Right lung (tissue), 5 donors: ENCODE measurements around the gene EHBP1L1. TPM values are rescaled to one million over a fixed set of nuclear protein-coding genes. Genes with fewer than 3 reads are reported as not detected.
A peak's percentile ranks its signal among the peaks of the same experiment; 100 is the strongest.
"Not testable (repeated sequence)": the region's sequence is repeated elsewhere in the genome, so short reads cannot be mapped to it uniquely, and the experiment has no call there.

ENCODE experiments used
- DNase-seq, 2 donors: peaks; one replicate each; pipeline ENCODE4 v3.0.0-alpha.2; 2013
- polyA plus RNA-seq, 5 donors: library from polyadenylated mRNA; unstranded; fragments of 120-200 nt; gene quantifications; one replicate each; pipeline versions ENCODE4 v1.2.1 to v1.2.3, GENCODE V29; 2013; ENCODE audit warnings: inconsistent platforms in 1 of 5, low replicate concordance in 1 of 5; ENCODE audit not compliant: insufficient read length in 5 of 5, insufficient read depth in 1 of 5

EHBP1L1 gene
- polyA plus RNA-seq, 5 donors: 25.0 to 47.6 (median 36.5) TPM

GRCh38 chr11:65630215-65630614 is 54.4 kb downstream of the EHBP1L1 start:
- no peak for DNase-seq

GRCh38 chr11:65633390-65634108 is 57.7 kb downstream of the EHBP1L1 start:
- no peak for DNase-seq

GRCh38 chr11:65634109-65634436 is 58.2 kb downstream of the EHBP1L1 start:
- no peak for DNase-seq

GRCh38 chr11:65634440-65634839 is 58.6 kb downstream of the EHBP1L1 start:
- DNase-seq: no peak

GRCh38 chr11:65634905-65635731 is 59.3 kb downstream of the EHBP1L1 start:
- DNase-seq: no peak

GRCh38 chr11:65636108-65637031 is 60.5 kb downstream of the EHBP1L1 start:
- no peak for DNase-seq

GRCh38 chr11:65637032-65637557 is 61.2 kb downstream of the EHBP1L1 start:
- DNase-seq: no peak

GRCh38 chr11:65637794-65638419 is 62.1 kb downstream of the EHBP1L1 start, which contains the start of gene SIPA1:
Gene SIPA1, plus strand, starts transcription at chr11:65638101. Its CDS starts 2,821 bp downstream, at chr11:65640922.
- peak; percentile 69 to 73 for DNase-seq

- DNase-seq: not testable (repeated sequence)
These were observed 63.4 kb downstream of the EHBP1L1 start for GRCh38 chr11:65639228-65639597.

GRCh38 chr11:65639623-65640482 is 64.0 kb downstream of the EHBP1L1 start:
- no peak for DNase-seq

- DNase-seq: no peak
These were observed 64.8 kb downstream of the EHBP1L1 start for GRCh38 chr11:65640483-65641296.

GRCh38 chr11:65641297-65642013 is 65.6 kb downstream of the EHBP1L1 start:
- DNase-seq: no peak

Other genes starting within 250 kb of the EHBP1L1 start
- 10 to 100 TPM; 75.8 to 100.0 (median 84.9) TPM for gene DPF2, start 242.2 kb upstream of the EHBP1L1 start, polyA plus RNA-seq
- gene TIGD3, start 221.3 kb upstream of the EHBP1L1 start, polyA plus RNA-seq: under 1 TPM; 0.10 to 0.28 (median 0.21) TPM
- gene SLC25A45, start 193.4 kb upstream of the EHBP1L1 start, polyA plus RNA-seq: 10 to 100 TPM in 4 of 5 donors, 1 to 10 TPM in 1; 9.8 to 14.5 (median 13.3) TPM
- 10 to 100 TPM; 12.2 to 23.4 (median 17.9) TPM for gene FRMD8, start 189.4 kb upstream of the EHBP1L1 start, polyA plus RNA-seq
- gene NEAT1, start 153.3 kb upstream of the EHBP1L1 start, polyA plus RNA-seq: 100 to 1,000 TPM; 119 to 179 (median 132) TPM
- 100 to 1,000 TPM; 547 to 979 (median 604) TPM for gene MALAT1, start 77.0 kb upstream of the EHBP1L1 start, polyA plus RNA-seq
- 10 to 100 TPM; 47.2 to 77.3 (median 55.2) TPM for gene SCYL1, start 51.0 kb upstream of the EHBP1L1 start, polyA plus RNA-seq
- 100 to 1,000 TPM; 184 to 305 (median 276) TPM for gene LTBP3, start 17.7 kb upstream of the EHBP1L1 start, polyA plus RNA-seq
- gene ZNRD2, start 5.6 kb upstream of the EHBP1L1 start, polyA plus RNA-seq: 10 to 100 TPM; 39.0 to 70.6 (median 56.0) TPM
- 10 to 100 TPM; 20.5 to 47.9 (median 28.7) TPM for gene FAM89B, start 3.5 kb upstream of the EHBP1L1 start, polyA plus RNA-seq
- gene KCNK7, start 19.7 kb downstream of the EHBP1L1 start, polyA plus RNA-seq: under 1 TPM; 0.18 to 0.85 (median 0.55) TPM
- gene MAP3K11, start 38.2 kb downstream of the EHBP1L1 start, polyA plus RNA-seq: 10 to 100 TPM; 32.5 to 72.7 (median 49.3) TPM
- gene PCNX3, start 39.7 kb downstream of the EHBP1L1 start, polyA plus RNA-seq: 10 to 100 TPM; 15.5 to 35.0 (median 20.9) TPM
- 10 to 100 TPM; 32.6 to 55.0 (median 40.6) TPM for gene SIPA1, start 62.0 kb downstream of the EHBP1L1 start, polyA plus RNA-seq
- 10 to 100 TPM; 43.0 to 68.0 (median 53.2) TPM for gene RELA, start 86.9 kb downstream of the EHBP1L1 start, polyA plus RNA-seq
- 10 to 100 TPM; 52.2 to 68.8 (median 62.9) TPM for gene KAT5, start 136.2 kb downstream of the EHBP1L1 start, polyA plus RNA-seq
- gene RNASEH2C, start 144.7 kb downstream of the EHBP1L1 start, polyA plus RNA-seq: 10 to 100 TPM; 32.4 to 67.8 (median 41.4) TPM
- 1 to 10 TPM; 2.2 to 4.2 (median 3.4) TPM for gene AP5B1, start 204.9 kb downstream of the EHBP1L1 start, polyA plus RNA-seq
- under 1 TPM; 0.07 to 0.60 (median 0.29) TPM for gene OVOL1, start 211.0 kb downstream of the EHBP1L1 start, polyA plus RNA-seq